T-cell (primary cell): ENCODE measurements around the gene RTKN2. TPM values are rescaled to one million over a fixed set of nuclear protein-coding genes. Genes with fewer than 3 reads are reported as not detected.

Experiments
- ATAC-seq, 4 experiments: fragments of 200-7000 bp in 3 of 4; fragments of 150-1000 bp in 1 of 4; cut with Tn5 transposase; replicated peaks in 1 of 4; 1 replicate in 3 of 4; 2 replicates in 1 of 4; pipeline ENCODE4 v1.10.0; 2021; ENCODE audit warnings: moderate library complexity in 3 of 4, mild to moderate bottlenecking in 2 of 4, moderate number of reproducible peaks in 1 of 4
- CTCF ChIA-PET, 2 donors: fragments of 300-600 bp; sonication (Branson Sonifier 250); formaldehyde crosslinking; loops; one replicate each; lab custom pipeline; 2022; ENCODE audit warnings: antibody characterized with exemption in 2 of 2; lab: Charles Lee
- POLR2A ChIA-PET, 2 donors: fragments of 300-600 bp; sonication (Branson Sonifier 250); formaldehyde crosslinking; loops; one replicate each; lab custom pipeline; 2022; ENCODE audit warnings: antibody characterized with exemption in 2 of 2; lab: Charles Lee
- DNase-seq, 35 experiments: peaks; one replicate each; pipeline versions ENCODE4 v3.0.0 to v3.0.0-alpha.2; 2013 to 2023
- H3K27ac ChIP-seq: one replicate; pipeline ENCODE4 v1.5.1; 2013; ENCODE audit warnings: low read length
- H3K27me3 ChIP-seq, 2 experiments: replicated peaks in 1 of 2; 1 replicate in 1 of 2; 2 replicates in 1 of 2; pipeline versions ENCODE4 v1.6.1 to v1.7.0; 2013; ENCODE audit warnings: low read length in 1 of 2, mixed read lengths in 1 of 2; ENCODE audit not compliant: control insufficient read depth in 2 of 2, insufficient read depth in 2 of 2; ENCODE audit errors: extremely low read depth in 1 of 2
- H3K36me3 ChIP-seq, 2 donors: 1 replicate in 1 of 2; 2 replicates in 1 of 2; pipeline versions ENCODE4 v1.6.1 to v1.7.0; 2013; ENCODE audit warnings: low read length in 1 of 2; ENCODE audit not compliant: control insufficient read depth in 2 of 2, insufficient read depth in 1 of 2; ENCODE audit errors: extremely low read depth in 1 of 2
- H3K4me1 ChIP-seq, 2 experiments: 1 replicate in 1 of 2; 2 replicates in 1 of 2; pipeline versions ENCODE4 v1.6.1 to v1.7.0; 2013; ENCODE audit warnings: low read length in 2 of 2, mixed read lengths in 1 of 2; ENCODE audit not compliant: insufficient read depth in 2 of 2, control insufficient read depth in 1 of 2; ENCODE audit errors: extremely low read depth in 1 of 2
- H3K4me3 ChIP-seq, 2 donors: 1 replicate in 1 of 2; 2 replicates in 1 of 2; pipeline versions ENCODE4 v1.5.1 to v1.7.0; 2013; ENCODE audit warnings: mild to moderate bottlenecking in 2 of 2, low read length in 1 of 2, moderate library complexity in 1 of 2; ENCODE audit not compliant: control insufficient read depth in 1 of 2; ENCODE audit errors: extremely low read depth in 1 of 2
- H3K9me3 ChIP-seq: 2 replicates; pipeline ENCODE4 v1.7.0; 2013
- H3K27ac Mint-ChIP-seq, 2 donors: one replicate each; pipeline ENCODE4 v1.8.0; 2020 to 2021; ENCODE audit warnings: mild to moderate bottlenecking in 2 of 2, mixed read lengths in 2 of 2
- H3K27me3 Mint-ChIP-seq, 2 donors: one replicate each; pipeline ENCODE4 v1.8.0; 2021 to 2022; ENCODE audit warnings: mixed read lengths in 2 of 2
- H3K36me3 Mint-ChIP-seq: one replicate; pipeline ENCODE4 v1.8.0; 2021; ENCODE audit warnings: mixed read lengths
- H3K4me1 Mint-ChIP-seq, 3 donors: one replicate each; pipeline ENCODE4 v1.8.0; 2020 to 2022; ENCODE audit warnings: mixed read lengths in 3 of 3, mild to moderate bottlenecking in 1 of 3
- H3K4me3 Mint-ChIP-seq, 3 donors: one replicate each; pipeline ENCODE4 v1.8.0; 2020 to 2022; ENCODE audit warnings: mild to moderate bottlenecking in 3 of 3, mixed read lengths in 3 of 3, moderate library complexity in 3 of 3
- H3K9me3 Mint-ChIP-seq, 3 donors: one replicate each; pipeline ENCODE4 v1.8.0; 2020 to 2022; ENCODE audit warnings: mixed read lengths in 3 of 3
- WGBS: methylation state at CpG from one replicate; pipeline ENCODE4 v1.1.5; 2013; ENCODE audit warnings: missing lambda C conversion rate; ENCODE audit not compliant: insufficient coverage; 5-methylcytosine and 5-hydroxymethylcytosine counted together
- total RNA-seq, 35 experiments: library from RNA in 6 of 35; stranded (reverse) in 6 of 35; fragments of 120-200 nt in 1 of 35; gene quantifications; one replicate each; pipeline versions ENCODE4 v1.2.1 to v1.2.4 and lab custom pipeline; 2013 to 2026

The RTKN2 gene
- total RNA-seq, 5 donors from 2014 or later (not counting 1 experiment from before 2014, with no cell fraction given), result 9.0 to 15.5 (median 12.4) TPM

DNA sequence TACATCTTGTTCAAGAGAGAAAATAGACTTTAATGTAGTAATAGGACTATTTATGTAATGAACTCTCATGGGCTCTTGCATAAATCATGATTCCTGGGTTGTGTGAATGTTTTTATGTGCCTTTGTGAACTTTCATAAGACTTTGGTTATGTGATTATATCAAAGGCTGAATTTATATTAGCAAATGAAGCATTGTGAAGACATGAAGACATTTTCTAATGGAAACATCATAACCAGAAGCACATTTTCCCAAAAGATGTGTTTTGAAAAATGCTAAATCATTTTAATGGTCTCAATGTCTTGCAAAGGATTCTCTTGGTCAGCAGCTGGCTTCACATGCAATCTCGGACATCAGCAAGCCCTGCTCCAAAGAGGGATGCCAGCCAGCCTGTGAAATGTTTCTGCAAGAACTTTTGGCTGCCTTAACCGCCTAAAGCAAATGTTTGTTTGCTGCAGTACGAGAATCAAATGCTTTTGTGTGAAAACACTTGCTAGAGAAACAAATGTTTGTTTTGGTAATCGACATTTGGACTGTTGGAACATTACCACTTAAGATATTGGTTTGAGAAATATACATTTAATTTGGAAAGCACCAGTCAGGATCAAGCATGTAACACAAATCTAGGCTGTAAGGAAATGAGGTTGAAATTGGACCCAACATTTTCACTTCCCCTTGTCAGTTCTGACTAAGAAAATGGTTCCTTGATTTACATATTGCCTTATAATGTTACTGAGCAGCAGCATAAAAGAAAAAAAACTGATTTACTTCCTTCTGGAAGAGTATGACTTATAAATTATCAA is 102.1 kb downstream of the RTKN2 start:
- Histone ChIP-seq H3K4me1 (no peaks in the 10 kb centered on the region), H3K9me3 (no peaks in the 10 kb centered on the region), H3K27me3 (no peaks in the 10 kb centered on the region), H3K4me3 (no peak overlapping the region), H3K27ac (no peak overlapping the region), H3K36me3 (no peaks in the 10 kb centered on the region)
- Mint-ChIP-seq H3K4me3 (no peak overlapping the region), H3K4me1 (peaks cover 3 to 8% (median 5%) of the 10 kb centered on the region in 3 donors), H3K36me3 (no peaks in the 10 kb centered on the region), H3K27me3 (no peaks in the 10 kb centered on the region), H3K27ac (no peak overlapping the region), H3K9me3 (no peaks in the 10 kb centered on the region)
- no peak for DNase-seq
- CTCF ChIA-PET, result interaction anchor here in 1 of 2 donors (0.6 kb wide), 1 partner anchor 121 kb away, joined by 3 read pairs; no protein-coding TSS in a partner anchor
- ATAC-seq, result no peak
- WGBS, result 90% methylated on average over 3 of the region's 4 CpGs
- POLR2A ChIA-PET, result interaction anchor here in 1 of 2 donors (0.7 kb wide), 1 partner anchor 16 kb away, joined by 3 read pairs; no protein-coding TSS in a partner anchor

DNA sequence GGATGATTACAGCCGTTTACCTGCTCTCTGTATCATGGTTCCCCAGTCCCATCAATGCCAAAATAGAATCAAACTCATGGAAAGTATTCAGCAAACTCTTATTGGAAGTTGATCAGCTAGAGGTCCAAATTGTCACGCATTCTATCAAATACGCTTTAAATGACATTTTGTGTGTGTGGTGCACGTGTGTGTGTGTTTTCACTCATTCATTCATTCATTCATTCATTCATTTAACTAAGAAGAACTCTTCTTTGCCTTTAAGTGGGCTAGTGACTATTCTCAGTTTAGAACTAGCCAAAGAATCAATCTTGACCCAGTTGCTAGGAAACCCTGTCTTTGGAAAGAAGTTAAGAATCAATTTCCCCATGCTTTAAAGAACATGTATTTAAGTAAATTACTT is 102.8 kb downstream of the RTKN2 start:
- ATAC-seq (no peak), DNase-seq (no peak)
- Histone ChIP-seq H3K27ac (no peak overlapping the region), H3K27me3 (no peaks in the 10 kb centered on the region), H3K4me1 (no peaks in the 10 kb centered on the region), H3K9me3 (no peaks in the 10 kb centered on the region), H3K36me3 (no peaks in the 10 kb centered on the region), H3K4me3 (no peak overlapping the region)
- Mint-ChIP-seq H3K9me3 (no peaks in the 10 kb centered on the region), H3K27ac (no peak overlapping the region), H3K27me3 (no peaks in the 10 kb centered on the region), H3K4me1 (peaks cover 7 to 15% (median 8%) of the 10 kb centered on the region in 3 donors), H3K4me3 (no peak overlapping the region), H3K36me3 (no peaks in the 10 kb centered on the region)
- WGBS, result no CpG with 5 or more reads among the region's 4 CpGs
- ChIA-PET POLR2A (interaction anchor here in 1 of 2 donors (0.7 kb wide), 1 partner anchor 17 kb away, joined by 3 read pairs; no protein-coding TSS in a partner anchor), CTCF (interaction anchor here (0.6 kb wide), 2 partner anchors 48 to 122 kb away, joined by 3 read pairs; no protein-coding TSS in a partner anchor)

DNA sequence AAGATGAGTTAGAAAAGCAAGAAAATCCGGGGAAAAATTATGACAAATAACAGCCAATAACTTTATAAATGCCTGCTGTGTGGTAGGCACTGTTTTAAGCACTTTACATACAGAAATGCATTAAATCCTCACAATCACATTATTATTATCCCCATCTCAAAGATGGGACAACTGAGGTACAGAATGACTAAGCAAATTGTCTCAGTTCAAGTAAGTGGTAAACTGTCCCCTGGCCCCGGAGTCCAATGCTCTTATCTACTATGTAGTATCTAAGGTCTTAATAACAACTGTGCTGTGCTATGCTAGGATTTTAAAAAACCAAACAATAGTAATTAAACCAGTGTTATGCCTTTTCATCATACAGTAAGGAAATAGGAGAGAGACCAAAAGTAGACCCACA is 105.6 kb downstream of the RTKN2 start:
- no peak overlapping the region for H3K4me3 Mint-ChIP-seq
- H3K4me1 ChIP-seq, result no peaks in the 10 kb centered on the region

DNA sequence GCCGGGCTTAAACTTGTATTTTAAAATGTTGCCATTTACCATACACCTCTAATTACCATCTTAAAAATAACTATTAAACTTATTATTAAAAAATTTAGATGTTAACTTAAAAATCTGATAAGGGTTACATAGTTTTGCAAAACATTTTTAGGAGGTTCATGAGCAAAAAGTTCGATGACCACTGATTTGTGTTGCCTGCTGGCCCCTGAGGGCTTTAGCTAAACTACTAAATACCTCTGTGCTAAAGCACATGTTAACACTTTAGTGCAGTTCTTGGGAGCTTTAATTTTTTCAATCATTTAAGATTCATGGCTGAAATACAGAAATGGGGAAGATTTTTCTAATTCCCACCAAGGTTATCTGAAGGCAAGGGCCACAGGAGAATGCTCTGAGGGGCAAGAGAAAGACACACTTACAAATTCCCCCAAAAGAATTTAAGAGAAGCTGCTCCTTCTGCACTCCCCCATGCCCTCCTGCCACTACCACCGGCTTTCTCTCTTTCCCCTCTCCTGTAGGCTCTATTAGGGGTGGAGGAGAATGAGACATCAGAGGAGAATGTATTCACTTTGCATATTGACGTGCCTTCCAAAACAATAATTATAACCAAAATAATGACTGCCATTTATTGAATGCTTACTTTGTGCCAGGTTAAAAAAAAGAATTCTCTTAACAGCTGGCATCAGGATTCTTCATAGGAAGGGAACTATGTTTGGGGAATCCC is 106.2 kb downstream of the RTKN2 start:
- Histone ChIP-seq H3K4me1 (no peaks in the 10 kb centered on the region), H3K36me3 (no peaks in the 10 kb centered on the region), H3K4me3 (no peak overlapping the region), H3K27ac (no peak overlapping the region), H3K27me3 (no peaks in the 10 kb centered on the region), H3K9me3 (no peaks in the 10 kb centered on the region)
- CTCF ChIA-PET, result no interaction called here
- WGBS, result no CpG with 5 or more reads among the region's 4 CpGs
- Mint-ChIP-seq H3K36me3 (no peaks in the 10 kb centered on the region), H3K9me3 (no peaks in the 10 kb centered on the region), H3K27ac (no peak overlapping the region), H3K27me3 (no peaks in the 10 kb centered on the region), H3K4me1 (peaks cover 12 to 32% (median 21%) of the 10 kb centered on the region in 3 donors), H3K4me3 (no peak overlapping the region)
- ATAC-seq (no peak), DNase-seq (no peak)
- POLR2A ChIA-PET, result interaction anchor here in 1 of 2 donors (0.5 to 0.6 kb wide), 2 partner anchors 40 to 265 kb away, joined by 3 to 12 read pairs; no protein-coding TSS in a partner anchor

More for the DNA sequence above, 105.6 kb downstream of the RTKN2 start:
- Histone ChIP-seq H3K36me3 (no peaks in the 10 kb centered on the region), H3K27me3 (no peaks in the 10 kb centered on the region), H3K9me3 (no peaks in the 10 kb centered on the region), H3K27ac (no peak overlapping the region), H3K4me3 (no peak overlapping the region)
- WGBS, result no CpG with 5 or more reads among the region's 2 CpGs
- DNase-seq, result no peak
- ChIA-PET POLR2A (interaction anchor here in 1 of 2 donors (0.5 to 0.6 kb wide), 2 partner anchors 40 to 266 kb away, joined by 3 to 12 read pairs; no protein-coding TSS in a partner anchor), CTCF (no interaction called here)
- no peak overlapping the region for H3K27ac Mint-ChIP-seq
- no peak for ATAC-seq
- peaks cover 12 to 32% (median 21%) of the 10 kb centered on the region in 3 donors for H3K4me1 Mint-ChIP-seq
- no peaks in the 10 kb centered on the region for H3K27me3 Mint-ChIP-seq
- no peaks in the 10 kb centered on the region for H3K9me3 Mint-ChIP-seq
- H3K36me3 Mint-ChIP-seq, result no peaks in the 10 kb centered on the region

DNA sequence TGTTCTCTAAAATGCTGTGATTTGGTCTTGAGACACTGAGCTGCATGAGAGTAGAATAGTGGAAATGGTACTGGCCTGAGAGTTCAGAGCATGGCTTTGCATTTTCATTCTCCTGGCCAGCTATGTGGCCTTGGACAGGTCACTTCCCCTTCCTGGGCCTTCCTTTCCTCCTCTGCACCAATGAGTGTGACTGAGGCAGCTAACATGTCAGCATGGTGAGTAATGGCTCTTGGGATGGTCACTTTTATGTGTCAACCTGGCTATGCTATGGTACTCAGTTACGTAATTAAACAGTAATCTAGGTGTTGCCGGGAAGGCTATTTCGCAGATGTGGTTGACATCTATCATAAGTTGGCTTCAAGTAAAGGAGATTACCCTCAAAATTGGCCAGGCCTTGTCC is 109.3 kb downstream of the RTKN2 start:
- ATAC-seq, result no peak
- Mint-ChIP-seq H3K27ac (no peak overlapping the region), H3K9me3 (no peaks in the 10 kb centered on the region), H3K36me3 (no peaks in the 10 kb centered on the region), H3K4me3 (no peak overlapping the region), H3K4me1 (peaks cover 9 to 38% (median 16%) of the 10 kb centered on the region in 3 donors), H3K27me3 (no peaks in the 10 kb centered on the region)
- ChIA-PET CTCF (interaction anchor here (0.6 kb wide), 2 partner anchors 14 to 66 kb away, joined by 4 to 7 read pairs; no protein-coding TSS in a partner anchor), POLR2A (no interaction called here)
- Histone ChIP-seq H3K27ac (no peak overlapping the region), H3K9me3 (no peaks in the 10 kb centered on the region), H3K36me3 (no peaks in the 10 kb centered on the region), H3K27me3 (no peaks in the 10 kb centered on the region), H3K4me1 (no peaks in the 10 kb centered on the region), H3K4me3 (no peak overlapping the region)
- DNase-seq, result no peak
- WGBS, result 100% methylated on average over 1 of the region's 3 CpGs

DNA sequence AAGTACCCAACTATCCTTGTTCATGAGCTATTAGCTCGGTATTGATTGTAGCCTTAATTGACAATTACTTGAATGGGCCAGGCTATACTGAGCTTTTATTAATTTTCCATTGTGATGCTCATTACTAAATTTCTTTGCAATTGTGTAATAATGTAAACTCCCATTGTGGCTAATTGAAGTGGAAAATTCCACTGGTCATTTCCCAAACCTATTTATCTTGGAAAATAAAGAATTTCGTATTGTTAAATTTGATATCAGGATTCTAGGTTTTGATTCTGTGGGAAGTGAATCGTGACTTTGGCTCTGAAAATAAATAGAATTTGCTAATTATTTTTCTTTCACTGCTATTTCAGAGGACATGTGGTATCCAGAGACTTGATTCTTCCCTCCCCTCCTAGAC is 111.0 kb downstream of the RTKN2 start:
- H3K4me1 ChIP-seq, result no peaks in the 10 kb centered on the region
- H3K4me3 ChIP-seq, result no peak overlapping the region
- DNase-seq (no peak), ATAC-seq (no peak)
- ChIA-PET CTCF (interaction anchor here (0.6 to 1.1 kb wide), 3 partner anchors 87 to 123 kb away, joined by 4 read pairs; no protein-coding TSS in a partner anchor), POLR2A (no interaction called here)
- no peak overlapping the region for H3K27ac Mint-ChIP-seq
- H3K27ac ChIP-seq, result no peak overlapping the region
- H3K9me3 ChIP-seq, result no peaks in the 10 kb centered on the region
- H3K4me1 Mint-ChIP-seq, result peaks cover 9 to 46% (median 16%) of the 10 kb centered on the region in 3 donors
- no peaks in the 10 kb centered on the region for H3K36me3 Mint-ChIP-seq
- H3K27me3 ChIP-seq, result no peaks in the 10 kb centered on the region
- no peaks in the 10 kb centered on the region for H3K36me3 ChIP-seq
- no CpG with 5 or more reads among the region's 3 CpGs for WGBS
- H3K9me3 Mint-ChIP-seq, result no peaks in the 10 kb centered on the region
- H3K27me3 Mint-ChIP-seq, result no peaks in the 10 kb centered on the region
- H3K4me3 Mint-ChIP-seq, result no peak overlapping the region
